GM23338 (cell line): ENCODE results near the gene GRIN1.

Experiments
- CREB1 ChIP-seq: fragments of 250-450 bp; sonication (Bioruptor Pico); IDR thresholded peaks from 2 replicates; pipeline ENCODE4 v1.5.0; 2020; ENCODE audit warnings: low read depth, mild to moderate bottlenecking, moderate library complexity
- EZH2 ChIP-seq: fragments of 200-600 bp; sonication (generic); IDR thresholded peaks from one replicate; pipeline ENCODE4 v1.8.0; 2017; ENCODE audit warnings: antibody characterized with exemption, mild to moderate bottlenecking, low read depth; ENCODE audit not compliant: unreplicated experiment
- EZH2phosphoT487 ChIP-seq: fragments of 200-600 bp; sonication (generic); IDR thresholded peaks from one replicate; pipeline ENCODE4 v1.8.1; 2018; ENCODE audit warnings: antibody characterized with exemption; ENCODE audit not compliant: unreplicated experiment
- JUNB ChIP-seq: IDR thresholded peaks from one replicate; pipeline ENCODE4 v1.6.1; 2016; ENCODE audit warnings: antibody characterized with exemption; ENCODE audit not compliant: unreplicated experiment
- POLR2AphosphoS5 ChIP-seq: IDR thresholded peaks from 2 replicates; pipeline ENCODE4 v1.6.1; 2016; ENCODE audit warnings: antibody characterized with exemption, low read depth
- STAT1 ChIP-seq: IDR thresholded peaks from one replicate; pipeline ENCODE4 v1.6.1; 2016; ENCODE audit warnings: antibody characterized with exemption; ENCODE audit not compliant: unreplicated experiment
- ZNF114 ChIP-seq: fragments of 250-450 bp; sonication (Bioruptor Pico); IDR thresholded peaks from 2 replicates; pipeline ENCODE4 v1.5.0; 2020; ENCODE audit warnings: mild to moderate bottlenecking, moderate library complexity
- ZNF331 ChIP-seq: fragments of 250-450 bp; sonication (Bioruptor Pico); IDR thresholded peaks from 2 replicates; pipeline ENCODE4 v1.5.0; 2020; ENCODE audit warnings: low read depth, mild to moderate bottlenecking, moderate library complexity
- TF ChIP-seq, protein P1 (sequence below), 2 experiments: fragments of 200-600 bp in 1 of 2; sonication (generic) in 1 of 2; conservative IDR thresholded peaks; 2 replicates each; pipeline versions ENCODE4 v1.5.1 to v1.6.1; 2016 to 2017; ENCODE audit warnings: antibody characterized with exemption in 2 of 2, low read depth in 2 of 2, mild to moderate bottlenecking in 2 of 2, moderate library complexity in 1 of 2
- TF ChIP-seq, protein P2 (sequence below): IDR thresholded peaks from one replicate; pipeline ENCODE4 v1.6.1; 2018; ENCODE audit warnings: antibody characterized with exemption; ENCODE audit not compliant: unreplicated experiment
- TF ChIP-seq, protein P3 (sequence below): IDR thresholded peaks from 2 replicates; pipeline ENCODE4 v1.6.1; 2016; ENCODE audit warnings: antibody characterized with exemption

DNA sequence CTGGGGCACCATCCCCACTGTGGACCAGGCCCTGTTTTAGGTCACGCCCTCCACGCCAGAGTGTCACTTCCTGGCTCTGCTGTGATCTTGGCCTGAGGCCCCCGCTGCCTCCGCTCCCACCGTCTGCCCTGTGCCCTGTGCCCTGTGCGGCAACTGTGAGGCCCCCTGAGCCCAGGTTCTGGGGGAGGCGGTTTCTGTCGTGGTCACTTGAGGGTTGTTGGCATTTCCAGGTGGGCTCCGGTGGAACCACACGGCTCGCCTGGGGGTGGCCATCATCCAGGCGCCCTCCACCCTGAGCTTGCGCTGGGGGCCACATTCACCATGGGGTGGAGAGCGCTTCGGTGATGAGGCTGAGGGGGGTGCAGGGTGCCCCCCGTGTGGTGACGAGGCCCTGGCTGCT lies 31.0 kb upstream of the GRIN1 start:
- TF ChIP-seq EZH2 (no peak), POLR2AphosphoS5 (no peak), CREB1 (no peak), EZH2phosphoT487 (no peak), STAT1 (no peak), ZNF114 (CRISPR knock-in tag) (no peak), ZNF331 (no peak), JUNB (no peak)
- TF ChIP-seq, protein P1, sequence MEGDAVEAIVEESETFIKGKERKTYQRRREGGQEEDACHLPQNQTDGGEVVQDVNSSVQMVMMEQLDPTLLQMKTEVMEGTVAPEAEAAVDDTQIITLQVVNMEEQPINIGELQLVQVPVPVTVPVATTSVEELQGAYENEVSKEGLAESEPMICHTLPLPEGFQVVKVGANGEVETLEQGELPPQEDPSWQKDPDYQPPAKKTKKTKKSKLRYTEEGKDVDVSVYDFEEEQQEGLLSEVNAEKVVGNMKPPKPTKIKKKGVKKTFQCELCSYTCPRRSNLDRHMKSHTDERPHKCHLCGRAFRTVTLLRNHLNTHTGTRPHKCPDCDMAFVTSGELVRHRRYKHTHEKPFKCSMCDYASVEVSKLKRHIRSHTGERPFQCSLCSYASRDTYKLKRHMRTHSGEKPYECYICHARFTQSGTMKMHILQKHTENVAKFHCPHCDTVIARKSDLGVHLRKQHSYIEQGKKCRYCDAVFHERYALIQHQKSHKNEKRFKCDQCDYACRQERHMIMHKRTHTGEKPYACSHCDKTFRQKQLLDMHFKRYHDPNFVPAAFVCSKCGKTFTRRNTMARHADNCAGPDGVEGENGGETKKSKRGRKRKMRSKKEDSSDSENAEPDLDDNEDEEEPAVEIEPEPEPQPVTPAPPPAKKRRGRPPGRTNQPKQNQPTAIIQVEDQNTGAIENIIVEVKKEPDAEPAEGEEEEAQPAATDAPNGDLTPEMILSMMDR (conservative IDR thresholded peaks at IDR 0.05; ENCODE audit: low read depth in 2 of 2) = no peak
- TF ChIP-seq, protein P2, sequence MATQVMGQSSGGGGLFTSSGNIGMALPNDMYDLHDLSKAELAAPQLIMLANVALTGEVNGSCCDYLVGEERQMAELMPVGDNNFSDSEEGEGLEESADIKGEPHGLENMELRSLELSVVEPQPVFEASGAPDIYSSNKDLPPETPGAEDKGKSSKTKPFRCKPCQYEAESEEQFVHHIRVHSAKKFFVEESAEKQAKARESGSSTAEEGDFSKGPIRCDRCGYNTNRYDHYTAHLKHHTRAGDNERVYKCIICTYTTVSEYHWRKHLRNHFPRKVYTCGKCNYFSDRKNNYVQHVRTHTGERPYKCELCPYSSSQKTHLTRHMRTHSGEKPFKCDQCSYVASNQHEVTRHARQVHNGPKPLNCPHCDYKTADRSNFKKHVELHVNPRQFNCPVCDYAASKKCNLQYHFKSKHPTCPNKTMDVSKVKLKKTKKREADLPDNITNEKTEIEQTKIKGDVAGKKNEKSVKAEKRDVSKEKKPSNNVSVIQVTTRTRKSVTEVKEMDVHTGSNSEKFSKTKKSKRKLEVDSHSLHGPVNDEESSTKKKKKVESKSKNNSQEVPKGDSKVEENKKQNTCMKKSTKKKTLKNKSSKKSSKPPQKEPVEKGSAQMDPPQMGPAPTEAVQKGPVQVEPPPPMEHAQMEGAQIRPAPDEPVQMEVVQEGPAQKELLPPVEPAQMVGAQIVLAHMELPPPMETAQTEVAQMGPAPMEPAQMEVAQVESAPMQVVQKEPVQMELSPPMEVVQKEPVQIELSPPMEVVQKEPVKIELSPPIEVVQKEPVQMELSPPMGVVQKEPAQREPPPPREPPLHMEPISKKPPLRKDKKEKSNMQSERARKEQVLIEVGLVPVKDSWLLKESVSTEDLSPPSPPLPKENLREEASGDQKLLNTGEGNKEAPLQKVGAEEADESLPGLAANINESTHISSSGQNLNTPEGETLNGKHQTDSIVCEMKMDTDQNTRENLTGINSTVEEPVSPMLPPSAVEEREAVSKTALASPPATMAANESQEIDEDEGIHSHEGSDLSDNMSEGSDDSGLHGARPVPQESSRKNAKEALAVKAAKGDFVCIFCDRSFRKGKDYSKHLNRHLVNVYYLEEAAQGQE = no peak
- TF ChIP-seq, protein P3, sequence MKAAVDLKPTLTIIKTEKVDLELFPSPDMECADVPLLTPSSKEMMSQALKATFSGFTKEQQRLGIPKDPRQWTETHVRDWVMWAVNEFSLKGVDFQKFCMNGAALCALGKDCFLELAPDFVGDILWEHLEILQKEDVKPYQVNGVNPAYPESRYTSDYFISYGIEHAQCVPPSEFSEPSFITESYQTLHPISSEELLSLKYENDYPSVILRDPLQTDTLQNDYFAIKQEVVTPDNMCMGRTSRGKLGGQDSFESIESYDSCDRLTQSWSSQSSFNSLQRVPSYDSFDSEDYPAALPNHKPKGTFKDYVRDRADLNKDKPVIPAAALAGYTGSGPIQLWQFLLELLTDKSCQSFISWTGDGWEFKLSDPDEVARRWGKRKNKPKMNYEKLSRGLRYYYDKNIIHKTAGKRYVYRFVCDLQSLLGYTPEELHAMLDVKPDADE = no peak
